ENCODE data around the gene ST3GAL5.

- TF ChIP-seq CTCF (IDR thresholded peaks at IDR 0.05) (no peak), POLR2AphosphoS5 (IDR thresholded peaks at IDR 0.05) (no peak), EP300 (IDR thresholded peaks at IDR 0.05; ENCODE audit: low read depth) (no peak)
Observed at GRCh38 chr2:85889627-85890281, 964 bp upstream of the ST3GAL5 start.
